Subcutaneous preadipocyte (primary cell): Measurements from ENCODE around the gene ANTKMT. TPM values are rescaled to one million over a fixed set of nuclear protein-coding genes. Genes with fewer than 3 reads are reported as not detected.

Source experiments
- small RNA-seq: library from RNA; depleted of rRNA; stranded (forward); fragments of <200 nt; gene quantifications from one replicate; pipeline ENCODE3, GENCODE V24; 2012
- total RNA-seq: library from RNA; depleted of rRNA; stranded (reverse); fragments of >200 nt; gene quantifications from 2 replicates; pipeline ENCODE4 v1.2.3, GENCODE V29; 2012

Gene ANTKMT
- total RNA-seq: 27.2 and 28.3 TPM in 2 replicates

DNA sequence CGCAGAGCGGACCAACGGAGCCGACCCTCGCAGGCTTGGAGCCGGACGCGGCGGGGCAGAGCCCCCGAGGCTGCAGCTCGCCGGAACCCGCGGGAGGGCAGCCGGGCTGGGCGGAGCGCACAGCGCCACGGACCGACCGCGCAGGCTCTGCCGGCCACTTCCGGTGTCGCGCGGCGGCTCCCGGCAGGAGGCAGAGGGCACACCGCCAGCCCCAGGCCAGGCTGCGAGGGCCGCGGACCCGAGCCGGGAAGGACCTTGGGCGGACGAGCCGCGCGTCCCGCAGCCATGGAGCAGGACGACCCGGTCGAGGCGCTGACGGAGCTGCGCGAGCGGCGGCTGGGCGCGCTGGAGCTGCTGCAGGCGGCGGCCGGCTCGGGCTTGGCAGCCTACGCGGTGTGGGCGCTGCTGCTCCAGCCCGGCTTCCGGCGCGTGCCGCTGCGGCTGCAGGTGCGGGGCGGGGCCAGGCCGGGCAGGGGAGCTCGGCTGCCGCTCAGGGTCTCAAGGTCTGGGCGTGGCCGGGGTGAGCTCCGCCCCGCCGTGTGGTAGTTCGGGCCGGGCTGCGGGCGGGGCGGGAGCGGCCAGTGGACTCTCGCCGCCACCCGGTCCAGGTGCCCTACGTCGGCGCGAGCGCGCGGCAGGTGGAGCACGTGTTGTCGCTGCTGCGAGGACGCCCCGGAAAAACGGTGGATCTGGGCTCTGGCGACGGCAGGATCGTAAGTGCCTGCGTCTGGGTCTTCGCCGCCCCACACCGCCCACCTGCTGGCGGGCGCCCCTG is at the start of gene ANTKMT:
Gene ANTKMT, plus strand, starts transcription at position 157 of the 775 bp plus-strand sequence. Its CDS starts 129 bp downstream, at position 286.

GRCh38 chr16:674968-675883 is 45.7 kb upstream of the ANTKMT start, which contains the start of gene RHBDL1:
RHBDL1 (plus strand) TSS chr16:675671; CDS start chr16:675791, 120 bp downstream.

DNA sequence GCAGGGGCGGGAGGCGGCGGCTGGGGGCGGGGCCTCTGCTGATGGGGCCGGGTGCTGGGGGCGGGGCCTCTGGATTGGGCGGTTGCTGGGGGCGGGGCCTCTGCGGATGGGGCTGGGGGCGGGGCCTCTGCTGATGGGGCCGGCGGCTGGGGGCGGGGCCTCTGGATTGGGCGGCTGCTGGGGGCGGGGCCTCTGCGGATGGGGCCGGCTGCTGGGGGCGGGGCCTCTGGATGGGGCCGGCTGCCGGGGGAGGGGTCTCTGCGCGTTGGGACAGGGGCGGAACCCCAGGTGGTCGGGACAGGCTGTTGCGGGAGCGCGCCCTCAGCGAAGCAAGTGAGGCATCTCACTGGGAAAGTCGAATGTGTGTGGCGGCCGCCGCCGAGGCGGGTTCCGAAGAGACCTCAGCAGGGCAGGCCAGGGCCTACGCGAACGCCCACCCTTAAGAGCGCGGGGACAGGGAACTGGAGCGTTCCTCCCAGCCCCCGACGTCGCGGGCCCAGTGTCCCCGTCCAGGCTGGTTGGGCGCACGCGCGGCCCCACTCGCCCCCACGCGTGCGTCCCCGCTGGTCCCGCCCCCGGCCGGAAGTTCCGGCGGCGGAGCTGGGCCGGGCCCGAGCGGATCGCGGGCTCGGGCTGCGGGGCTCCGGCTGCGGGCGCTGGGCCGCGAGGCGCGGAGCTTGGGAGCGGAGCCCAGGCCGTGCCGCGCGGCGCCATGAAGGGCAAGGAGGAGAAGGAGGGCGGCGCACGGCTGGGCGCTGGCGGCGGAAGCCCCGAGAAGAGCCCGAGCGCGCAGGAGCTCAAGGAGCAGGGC is 40.9 kb upstream of the ANTKMT start, which contains the start of gene STUB1:
Gene STUB1, plus strand, starts transcription at position 597 of the 811 bp plus-strand sequence. Its CDS starts 116 bp downstream, at position 713.

GRCh38 chr16:684071-684794 is 36.7 kb upstream of the ANTKMT start, which contains the start of gene JMJD8:
JMJD8 (minus strand) TSS chr16:684334; CDS start chr16:684319, 15 bp downstream.

GRCh38 chr16:705431-706188 is 15.3 kb upstream of the ANTKMT start, which contains the start of gene FBXL16:
FBXL16 (minus strand) TSS chr16:705801; CDS start chr16:697405, 8,396 bp downstream.

DNA sequence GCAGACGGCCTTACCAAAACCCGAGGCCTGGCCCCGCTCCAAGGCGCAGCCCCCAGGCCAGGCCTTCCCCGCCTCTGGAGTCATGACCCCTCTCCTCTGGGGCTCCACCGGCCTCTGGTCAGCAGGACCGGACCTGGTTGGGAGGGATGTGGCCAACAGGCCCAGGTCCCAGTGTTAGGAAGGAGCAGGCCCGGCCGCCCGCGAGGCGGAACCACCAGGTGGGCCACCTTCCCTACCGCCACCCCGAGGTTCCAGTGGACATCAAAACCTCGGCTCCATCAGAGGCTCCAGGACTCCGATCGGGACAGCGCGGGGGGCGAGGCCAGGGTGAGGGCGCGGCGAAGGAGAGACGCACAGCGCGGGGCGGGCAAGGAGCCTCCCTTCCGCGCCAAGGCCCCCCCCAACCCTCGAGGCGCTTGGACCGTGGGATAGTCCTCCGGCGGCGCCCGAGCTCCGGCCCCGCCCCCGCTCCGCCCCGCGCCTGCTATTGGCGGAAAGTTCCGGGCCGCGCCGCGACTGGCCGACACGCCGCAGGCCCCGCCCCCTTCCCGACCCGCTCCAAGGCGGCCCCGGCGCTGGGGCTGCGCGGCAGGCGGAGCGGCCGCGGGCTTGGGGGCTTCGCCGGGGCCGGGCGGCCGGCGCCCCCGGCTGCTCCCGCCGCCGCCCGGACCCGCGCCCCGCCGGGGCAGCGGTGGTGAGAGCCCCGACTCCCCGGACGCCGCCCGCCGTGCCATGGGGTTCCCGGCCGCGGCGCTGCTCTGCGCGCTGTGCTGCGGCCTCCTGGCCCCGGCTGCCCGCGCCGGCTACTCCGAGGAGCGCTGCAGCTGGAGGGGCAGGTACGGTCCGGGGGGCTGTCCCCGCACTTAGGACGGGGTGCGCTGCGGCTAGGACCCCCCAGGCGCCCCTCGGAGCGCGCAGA is 6.1 kb upstream of the ANTKMT start, which contains the start of gene METRN:
Gene METRN, plus strand, starts transcription at position 561 of the 919 bp plus-strand sequence. Its CDS starts 172 bp downstream, at position 733.

DNA sequence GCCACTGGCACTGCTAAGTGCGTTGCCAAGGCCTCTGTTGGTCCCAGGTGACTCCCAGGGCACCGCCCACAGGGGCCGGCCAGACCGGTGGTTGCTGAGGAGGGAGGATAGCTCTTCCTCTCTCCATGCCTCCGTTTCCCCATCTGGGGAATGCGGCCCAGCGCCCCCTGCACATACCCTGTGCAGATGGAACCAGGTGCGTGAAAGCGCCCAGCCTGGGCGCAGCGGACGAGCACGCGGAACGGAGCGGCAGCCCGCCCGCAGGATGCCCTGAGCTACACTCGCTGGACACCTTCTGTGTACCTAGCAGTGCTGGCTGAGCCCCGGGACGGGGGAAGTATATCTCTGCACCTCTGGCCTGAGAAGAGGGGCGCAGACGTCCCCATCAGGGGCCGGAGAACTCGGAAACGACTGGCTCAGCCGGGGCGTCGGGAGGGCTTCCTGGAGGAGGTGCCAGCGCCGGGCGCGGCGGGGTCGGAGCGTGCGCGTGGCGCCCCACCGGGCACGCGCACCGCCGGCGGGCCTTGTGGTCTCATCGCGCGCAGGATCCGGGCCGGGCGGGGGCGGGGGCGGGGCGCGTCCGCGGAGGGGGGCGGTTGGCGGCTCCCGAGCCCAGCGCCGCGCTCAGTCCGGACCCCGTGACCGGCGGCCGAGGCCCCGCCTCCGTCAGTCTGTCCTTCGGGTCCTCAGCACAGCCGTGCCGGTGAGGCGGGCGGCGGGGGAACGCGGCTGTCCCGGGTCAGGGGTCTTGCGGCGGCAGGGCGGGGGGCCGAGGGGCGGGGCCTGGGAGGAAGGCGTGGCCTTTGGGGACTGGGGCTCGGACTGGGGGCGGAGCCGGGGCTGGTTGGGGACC is 5.7 kb downstream of the ANTKMT start, which contains the start of the genes CCDC78 and HAGHL:
Gene CCDC78, minus strand, starts transcription at position 6 of the 853 bp plus-strand sequence. CDS start 76 bp downstream, outside the sequence.
Gene HAGHL, plus strand, starts transcription at position 669 of the 853 bp plus-strand sequence. CDS start 404 bp downstream, outside the sequence.

GRCh38 chr16:740764-741505 is 20.0 kb downstream of the ANTKMT start, which contains the start of gene CIAO3:
CIAO3 (minus strand) TSS chr16:740997; CDS start chr16:740985, 12 bp downstream.

DNA sequence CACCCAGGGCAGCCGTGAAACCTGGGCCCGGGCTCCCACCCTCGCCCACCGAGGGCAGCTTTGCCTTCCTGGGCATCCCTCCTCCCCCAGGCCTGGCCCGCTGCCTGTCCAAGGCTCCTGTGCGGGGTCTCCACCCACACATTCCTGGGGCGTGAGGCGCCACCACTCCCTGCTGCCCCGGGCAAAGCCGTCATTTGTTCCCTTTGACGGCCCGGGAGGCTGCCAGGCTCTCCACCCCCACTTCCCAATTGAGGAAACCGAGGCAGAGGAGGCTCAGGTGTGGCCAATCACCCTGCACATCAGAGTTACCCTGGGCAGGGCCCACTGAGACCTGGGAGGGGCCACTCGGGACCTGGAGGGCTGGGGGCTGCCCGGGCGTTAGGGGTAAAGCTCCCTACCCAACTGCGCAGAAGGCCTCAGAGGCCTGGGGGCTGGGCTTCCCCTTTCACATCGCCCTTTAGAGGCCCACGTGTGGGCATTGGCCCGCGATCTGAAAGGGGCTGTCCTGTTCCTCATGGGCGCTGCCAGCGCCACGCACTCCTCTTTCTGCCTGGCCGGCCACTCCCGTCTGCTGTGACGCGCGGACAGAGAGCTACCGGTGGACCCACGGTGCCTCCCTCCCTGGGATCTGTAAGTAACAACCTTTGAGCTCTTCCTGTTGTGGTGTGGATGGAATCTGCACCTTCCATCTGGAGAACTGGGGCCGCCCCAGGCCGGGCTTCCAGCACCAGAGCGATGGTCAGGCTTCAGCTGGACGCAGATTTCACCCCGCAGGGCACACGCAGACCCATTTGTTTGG is 39.8 kb downstream of the ANTKMT start, which contains the start of gene MSLN:
Gene MSLN, plus strand, starts transcription at position 190 of the 799 bp plus-strand sequence. CDS start 1,947 bp downstream, outside the sequence.

Small RNAs within 50 kb of the gene (small RNA-seq; reads per million reads assigned to genes)
- gene MIR662: not detected

Other genes starting within 250 kb of the ANTKMT start
- 45.2 and 67.6 TPM in 2 replicates for gene CAPN15, start 193.4 kb upstream of the ANTKMT start, total RNA-seq
- gene PRR35, start 160.8 kb upstream of the ANTKMT start, total RNA-seq: not detected in 2 replicates
- gene NHLRC4, start 154.1 kb upstream of the ANTKMT start, total RNA-seq: 0.37 and 0.59 TPM in 2 replicates
- 23.5 and 25.6 TPM in 2 replicates for gene PIGQ, start 151.2 kb upstream of the ANTKMT start, total RNA-seq
- 11.4 and 13.3 TPM in 2 replicates for gene RAB40C, start 131.1 kb upstream of the ANTKMT start, total RNA-seq
- 0.20 and 0.37 TPM in 2 replicates for gene WFIKKN1, start 90.2 kb upstream of the ANTKMT start, total RNA-seq
- gene METTL26, start 84.8 kb upstream of the ANTKMT start, total RNA-seq: 88.2 and 125 TPM in 2 replicates
- 23.7 and 25.7 TPM in 2 replicates for gene MCRIP2, start 79.3 kb upstream of the ANTKMT start, total RNA-seq
- 15.4 and 25.8 TPM in 2 replicates for gene WDR90, start 71.8 kb upstream of the ANTKMT start, total RNA-seq
- 40.4 and 58.6 TPM in 2 replicates for gene RHOT2, start 53.0 kb upstream of the ANTKMT start, total RNA-seq
- 0.39 and 1.8 TPM in 2 replicates for gene RHBDL1, start 45.5 kb upstream of the ANTKMT start, total RNA-seq
- 129 and 152 TPM in 2 replicates for gene STUB1, start 40.7 kb upstream of the ANTKMT start, total RNA-seq
- 30.9 and 35.6 TPM in 2 replicates for gene JMJD8, start 36.8 kb upstream of the ANTKMT start, total RNA-seq
- gene WDR24, start 30.7 kb upstream of the ANTKMT start, total RNA-seq: 9.6 and 10.0 TPM in 2 replicates
- gene FBXL16, start 15.3 kb upstream of the ANTKMT start, total RNA-seq: 0.37 and 0.59 TPM in 2 replicates
- gene METRN, start 6.0 kb upstream of the ANTKMT start, total RNA-seq: 54.0 and 71.2 TPM in 2 replicates
- 3.7 and 4.7 TPM in 2 replicates for gene CCDC78, start 5.3 kb downstream of the ANTKMT start, total RNA-seq
- gene HAGHL, start 6.0 kb downstream of the ANTKMT start, total RNA-seq: 15.8 and 18.8 TPM in 2 replicates
- 34.8 and 36.0 TPM in 2 replicates for gene CIAO3, start 19.9 kb downstream of the ANTKMT start, total RNA-seq
- not detected in 2 replicates for gene MSLN, start 39.6 kb downstream of the ANTKMT start, total RNA-seq
- 27.2 and 29.1 TPM in 2 replicates for gene RPUSD1, start 67.2 kb downstream of the ANTKMT start, total RNA-seq
- 16.9 and 20.1 TPM in 2 replicates for gene CHTF18, start 67.5 kb downstream of the ANTKMT start, total RNA-seq
- not detected in 2 replicates for gene GNG13, start 79.6 kb downstream of the ANTKMT start, total RNA-seq
- gene LMF1, start 249.8 kb downstream of the ANTKMT start, total RNA-seq: 11.1 and 18.0 TPM in 2 replicates